Central memory CD8-positive, alpha-beta T cell (primary cell): Measurements from ENCODE around the gene SEPTIN8.

ENCODE experiments used
- ATAC-seq: fragments of 150-1000 bp; cut with Tn5 transposase; replicated peaks from 2 replicates; pipeline ENCODE4 v1.10.0; 2022; ENCODE audit warnings: mild to moderate bottlenecking, moderate FRiP score, moderate number of reproducible peaks; ENCODE audit not compliant: poor library complexity, severe bottlenecking; ENCODE audit errors: extremely low read depth
- DNase-seq, 2 donors: peaks; one replicate each; pipeline ENCODE4 v3.0.0; 2021; ENCODE audit warnings: low spot score in 2 of 2
- H3K27ac Mint-ChIP-seq: one replicate; pipeline ENCODE4 v1.8.0; 2022; ENCODE audit warnings: low read depth, mild to moderate bottlenecking, moderate library complexity, mixed read lengths
- H3K27me3 Mint-ChIP-seq: one replicate; pipeline ENCODE4 v1.8.0; 2022; ENCODE audit warnings: mixed read lengths
- H3K36me3 Mint-ChIP-seq: one replicate; pipeline ENCODE4 v1.8.0; 2022; ENCODE audit warnings: mild to moderate bottlenecking, moderate library complexity, mixed read lengths; ENCODE audit not compliant: insufficient read depth
- H3K4me1 Mint-ChIP-seq: one replicate; pipeline ENCODE4 v1.8.0; 2022; ENCODE audit warnings: mixed read lengths
- H3K4me3 Mint-ChIP-seq: one replicate; pipeline ENCODE4 v1.8.0; 2022; ENCODE audit warnings: mild to moderate bottlenecking, moderate library complexity, mixed read lengths
- H3K9me3 Mint-ChIP-seq: one replicate; pipeline ENCODE4 v1.8.0; 2022; ENCODE audit warnings: mixed read lengths

SEPTIN8 gene

GRCh38 chr5:132817011-132817410, 40.0 kb upstream of the SEPTIN8 start:
- H3K4me1 Mint-ChIP-seq, result peaks cover 6% of the 10 kb centered on the region
- H3K36me3 Mint-ChIP-seq, result peaks cover 4% of the 10 kb centered on the region
- DNase-seq (no peak), ATAC-seq (no peak)
- peaks cover 27% of the 10 kb centered on the region for H3K27me3 Mint-ChIP-seq
- no peaks in the 10 kb centered on the region for H3K9me3 Mint-ChIP-seq
- no peak overlapping the region for H3K27ac Mint-ChIP-seq
- no peak overlapping the region for H3K4me3 Mint-ChIP-seq

DNA sequence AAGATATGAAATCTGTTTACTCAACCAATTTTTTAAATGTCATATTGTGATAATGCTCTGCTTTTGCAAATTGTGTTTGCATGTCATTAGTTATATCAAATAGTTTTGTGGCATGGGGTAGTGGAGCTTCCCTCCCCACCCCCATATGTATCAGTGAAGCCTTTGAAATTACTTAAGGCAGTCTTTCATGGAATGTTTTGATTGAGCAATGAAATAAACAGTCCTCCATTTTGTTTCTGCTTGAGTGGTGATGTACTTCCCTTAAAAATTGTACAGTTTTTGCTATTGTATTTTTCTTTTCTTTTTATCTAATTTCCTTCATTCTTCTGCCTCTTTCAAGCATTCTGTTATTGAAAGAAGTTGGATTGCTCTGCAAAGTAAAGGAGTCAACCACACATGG, 39.5 kb upstream of the SEPTIN8 start:
- Mint-ChIP-seq H3K4me3 (no peak overlapping the region), H3K4me1 (peaks cover 6% of the 10 kb centered on the region), H3K27me3 (peaks cover 32% of the 10 kb centered on the region), H3K27ac (no peak overlapping the region), H3K36me3 (peaks cover 4% of the 10 kb centered on the region), H3K9me3 (no peaks in the 10 kb centered on the region)
- no peak for ATAC-seq
- no peak for DNase-seq

- Mint-ChIP-seq H3K4me3 (no peak overlapping the region), H3K27me3 (peaks cover 32% of the 10 kb centered on the region)
These were observed 39.0 kb upstream of the SEPTIN8 start for GRCh38 chr5:132816083-132816482.

DNA sequence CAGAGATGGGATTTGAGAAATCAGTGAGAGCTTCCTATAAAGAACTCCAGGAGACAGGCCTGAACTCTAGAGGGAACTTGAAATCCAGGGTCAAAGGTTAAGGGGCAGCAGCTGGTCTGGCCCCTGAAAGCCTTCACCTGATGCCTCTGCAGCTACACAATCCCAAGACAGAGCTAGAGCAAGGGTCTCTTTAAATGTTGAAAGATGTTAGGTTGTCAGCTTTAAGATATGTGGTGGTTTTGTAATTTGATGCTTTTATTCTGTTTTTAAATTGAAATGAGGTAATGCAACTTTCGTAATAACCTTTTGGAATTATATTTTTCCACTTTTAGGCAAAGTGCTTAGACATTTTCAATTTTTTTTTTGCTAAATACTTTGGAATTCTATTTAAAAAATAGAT, 38.4 kb upstream of the SEPTIN8 start:
- DNase-seq, result no peak
- Mint-ChIP-seq H3K27me3 (peaks cover 37% of the 10 kb centered on the region), H3K36me3 (peaks cover 3% of the 10 kb centered on the region), H3K4me3 (peak overlapping the region; percentile 59), H3K27ac (no peak overlapping the region), H3K4me1 (peaks cover 5% of the 10 kb centered on the region), H3K9me3 (no peaks in the 10 kb centered on the region)
- no peak for ATAC-seq

More at GRCh38 chr5:132816083-132816482, 39.0 kb upstream of the SEPTIN8 start:
- DNase-seq (no peak), ATAC-seq (no peak)
- Mint-ChIP-seq H3K4me1 (peaks cover 6% of the 10 kb centered on the region), H3K9me3 (no peaks in the 10 kb centered on the region), H3K27ac (no peak overlapping the region), H3K36me3 (peaks cover 4% of the 10 kb centered on the region)

DNA sequence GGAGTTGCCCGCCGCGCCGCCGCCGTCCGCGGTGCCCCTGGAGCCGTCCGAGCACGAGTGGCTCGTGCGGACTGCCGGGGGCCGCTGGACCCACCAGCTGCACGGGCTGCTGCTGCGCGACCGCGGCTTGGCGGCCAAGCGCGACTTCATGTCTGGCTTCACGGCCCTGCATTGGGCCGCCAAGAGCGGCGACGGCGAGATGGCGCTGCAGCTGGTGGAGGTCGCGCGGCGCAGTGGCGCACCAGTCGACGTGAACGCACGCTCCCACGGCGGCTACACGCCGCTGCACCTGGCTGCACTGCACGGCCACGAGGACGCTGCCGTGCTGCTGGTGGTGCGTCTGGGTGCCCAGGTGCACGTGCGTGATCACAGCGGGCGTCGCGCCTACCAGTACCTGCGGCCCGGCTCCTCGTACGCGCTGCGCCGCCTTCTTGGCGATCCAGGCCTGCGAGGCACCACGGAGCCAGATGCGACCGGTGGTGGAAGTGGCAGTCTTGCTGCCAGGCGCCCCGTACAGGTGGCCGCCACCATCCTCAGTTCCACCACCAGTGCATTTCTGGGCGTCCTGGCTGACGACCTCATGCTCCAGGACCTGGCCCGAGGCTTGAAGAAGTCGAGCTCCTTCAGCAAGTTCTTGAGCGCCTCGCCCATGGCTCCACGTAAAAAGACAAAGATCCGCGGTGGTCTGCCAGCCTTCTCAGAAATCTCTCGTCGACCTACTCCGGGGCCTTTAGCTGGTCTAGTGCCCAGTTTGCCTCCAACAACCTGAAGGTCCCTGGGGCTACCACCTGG, 37.7 kb upstream of the SEPTIN8 start:
- peaks cover 37% of the 10 kb centered on the region for H3K27me3 Mint-ChIP-seq
- peak overlapping the region; percentile 59 for H3K4me3 Mint-ChIP-seq

GRCh38 chr5:132813599-132814502, 36.8 kb upstream of the SEPTIN8 start:
- Mint-ChIP-seq H3K27ac (no peak overlapping the region), H3K4me3 (peak overlapping the region; percentile 47), H3K9me3 (no peaks in the 10 kb centered on the region), H3K36me3 (peaks cover 3% of the 10 kb centered on the region), H3K4me1 (no peaks in the 10 kb centered on the region), H3K27me3 (peaks cover 38% of the 10 kb centered on the region)
- ATAC-seq, result peak; percentile 67
- no peak for DNase-seq

More for the DNA sequence above, 37.7 kb upstream of the SEPTIN8 start:
- no peak for DNase-seq
- Mint-ChIP-seq H3K4me1 (no peaks in the 10 kb centered on the region), H3K27ac (no peak overlapping the region), H3K9me3 (no peaks in the 10 kb centered on the region), H3K36me3 (peaks cover 3% of the 10 kb centered on the region)
- no peak for ATAC-seq

DNA sequence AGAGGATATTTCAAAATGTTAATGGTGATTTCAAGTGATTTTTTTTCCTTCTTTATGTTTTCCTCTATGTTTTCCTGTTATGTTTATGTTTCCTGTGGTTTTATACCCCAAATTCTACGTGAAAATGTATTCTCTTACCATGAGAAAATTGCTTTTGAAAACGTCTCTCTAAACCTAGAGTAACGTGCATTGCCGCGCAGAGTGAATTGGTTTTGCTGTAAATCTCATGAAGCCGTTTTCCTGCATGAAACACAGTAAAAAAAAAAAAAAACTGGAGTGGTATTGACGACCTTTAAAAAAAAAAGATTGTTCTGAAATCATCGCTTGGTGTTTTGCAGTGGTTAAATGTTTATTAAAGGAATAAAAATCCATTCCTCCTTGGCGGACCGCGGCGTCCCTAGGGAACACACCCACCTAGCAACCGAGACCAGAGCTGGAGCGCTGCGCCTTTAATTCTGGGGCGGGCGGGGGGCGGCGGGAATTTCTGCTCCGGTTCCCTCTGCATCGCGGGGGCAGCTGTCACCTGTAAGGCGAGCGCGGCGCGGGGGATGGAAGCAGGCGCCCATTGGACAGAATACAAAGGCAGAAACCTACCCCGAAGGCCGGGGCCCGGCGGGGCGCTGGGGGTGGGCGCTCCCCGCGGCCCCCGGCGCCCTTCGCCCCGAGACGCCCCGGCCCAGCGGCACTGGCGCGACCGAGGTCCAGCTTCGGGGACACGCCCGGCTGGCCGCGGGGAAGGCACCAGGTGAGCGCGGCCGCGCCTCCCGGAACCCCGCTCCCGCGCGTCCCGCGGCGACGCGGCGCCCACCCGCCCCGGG, 36.0 kb upstream of the SEPTIN8 start, which contains the start of gene SOWAHA:
Gene SOWAHA (plus strand): TSS at position 522 of the 818 bp plus-strand sequence. CDS start 320 bp downstream, outside the sequence.
- peaks cover 40% of the 10 kb centered on the region for H3K27me3 Mint-ChIP-seq
- H3K4me3 Mint-ChIP-seq, result peak within 1 kb of the TSS; percentile 68
- ATAC-seq (no peak), DNase-seq (no peak)
- H3K9me3 Mint-ChIP-seq, result no peaks in the 10 kb centered on the region
- H3K36me3 Mint-ChIP-seq, result peaks cover 3% of the 10 kb centered on the region
- no peaks in the 10 kb centered on the region for H3K4me1 Mint-ChIP-seq
- H3K27ac Mint-ChIP-seq, result no peak within 1 kb of the TSS

DNA sequence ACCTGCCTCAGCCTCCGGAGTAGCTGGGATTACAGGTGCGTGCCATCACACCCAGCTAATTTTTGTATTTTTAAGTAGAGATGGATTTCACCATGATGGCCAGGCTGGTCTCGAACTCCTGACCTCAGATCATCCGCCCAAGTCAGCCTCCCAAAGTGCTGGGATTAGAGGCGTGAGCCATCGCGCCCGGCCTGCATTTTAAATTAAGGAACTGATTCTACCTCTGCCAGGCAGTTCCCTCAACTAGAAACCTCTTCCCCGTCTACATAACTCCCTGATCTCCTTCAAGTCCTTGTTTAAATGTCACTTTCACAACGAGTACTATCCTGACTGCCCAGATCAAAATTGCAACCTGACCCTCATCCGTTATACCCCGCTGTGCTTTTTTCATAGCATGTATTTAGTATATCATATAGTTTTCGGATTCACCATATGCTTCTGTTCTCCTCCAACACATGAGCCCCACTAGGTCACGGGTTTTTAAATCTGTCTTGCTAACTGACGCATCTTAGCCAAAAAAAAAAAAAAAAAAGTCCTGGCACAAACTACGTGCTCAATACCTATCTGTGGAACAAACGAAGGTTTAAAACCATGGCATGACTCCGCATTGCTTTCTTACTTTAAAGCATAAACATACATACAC, 35.2 kb upstream of the SEPTIN8 start:
- Mint-ChIP-seq H3K27ac (no peak overlapping the region), H3K36me3 (no peaks in the 10 kb centered on the region), H3K9me3 (no peaks in the 10 kb centered on the region), H3K4me3 (peak overlapping the region; percentile 68), H3K4me1 (no peaks in the 10 kb centered on the region), H3K27me3 (peaks cover 46% of the 10 kb centered on the region)
- ATAC-seq (no peak), DNase-seq (no peak)

DNA sequence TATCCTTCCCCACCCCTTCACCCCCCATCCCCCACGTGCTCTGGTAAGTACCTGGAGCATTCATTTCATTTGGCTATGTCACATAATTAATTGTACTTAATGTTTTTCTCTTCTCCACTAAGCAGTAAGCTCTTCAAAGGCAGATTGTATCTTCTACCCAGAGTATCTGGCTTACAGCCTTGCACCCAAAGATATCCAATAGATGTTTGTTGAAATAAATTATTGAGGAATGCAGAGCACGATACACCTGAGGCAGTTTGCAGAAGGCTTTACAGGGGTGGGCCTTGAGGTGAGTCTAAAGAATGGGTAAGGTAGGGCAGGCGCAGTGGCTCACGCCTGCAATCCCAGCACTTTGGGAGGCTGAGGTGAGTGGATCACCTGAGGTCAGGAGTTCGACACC, 33.6 kb upstream of the SEPTIN8 start:
- Mint-ChIP-seq H3K36me3 (no peaks in the 10 kb centered on the region), H3K27ac (no peak overlapping the region), H3K4me3 (no peak overlapping the region), H3K27me3 (peaks cover 49% of the 10 kb centered on the region), H3K9me3 (no peaks in the 10 kb centered on the region), H3K4me1 (no peaks in the 10 kb centered on the region)
- DNase-seq (no peak), ATAC-seq (no peak)

DNA sequence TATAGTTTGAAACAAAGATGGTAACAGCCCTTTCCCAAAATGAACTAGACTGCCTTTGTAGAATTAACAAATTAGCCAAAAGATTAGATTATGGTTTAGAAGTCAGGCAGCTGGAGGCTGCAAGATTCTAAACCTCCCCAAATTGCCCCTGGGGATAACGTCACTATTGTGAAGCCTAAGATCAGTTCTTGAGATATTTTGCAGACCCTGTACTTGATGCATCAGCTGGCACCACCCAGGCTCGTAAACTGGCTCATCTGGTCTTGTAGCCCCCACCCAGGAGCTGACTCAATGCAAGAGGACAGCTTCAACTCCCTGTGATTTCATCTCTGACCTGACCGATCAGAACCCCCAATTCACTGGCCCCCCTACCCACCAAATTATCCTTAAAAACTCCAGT, 31.8 kb upstream of the SEPTIN8 start:
- no peak for DNase-seq
- Mint-ChIP-seq H3K4me1 (no peaks in the 10 kb centered on the region), H3K9me3 (no peaks in the 10 kb centered on the region), H3K27me3 (peaks cover 61% of the 10 kb centered on the region), H3K27ac (no peak overlapping the region), H3K36me3 (peaks cover 2% of the 10 kb centered on the region), H3K4me3 (no peak overlapping the region)
- ATAC-seq, result no peak

DNA sequence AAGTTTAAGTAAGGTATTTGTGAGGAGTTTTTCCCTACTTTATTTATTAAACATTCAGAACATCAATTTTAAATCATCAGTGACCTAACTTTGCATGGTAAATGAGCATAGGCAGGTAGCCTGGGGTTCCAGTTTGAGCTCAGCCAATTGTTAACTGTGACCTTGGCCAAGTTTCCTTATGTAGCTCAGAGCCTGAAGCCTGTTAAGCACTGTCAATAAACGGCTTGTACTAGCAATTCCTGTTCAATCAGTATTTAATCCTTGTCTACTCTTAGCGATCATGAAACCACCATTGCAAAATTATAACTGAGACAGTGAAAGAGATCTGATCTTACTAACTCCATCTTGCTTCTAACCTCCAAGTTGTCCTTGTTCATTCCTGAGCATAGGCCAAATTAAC, 31.4 kb upstream of the SEPTIN8 start:
- Mint-ChIP-seq H3K27me3 (peaks cover 65% of the 10 kb centered on the region), H3K9me3 (no peaks in the 10 kb centered on the region), H3K27ac (no peak overlapping the region), H3K4me1 (no peaks in the 10 kb centered on the region), H3K36me3 (peaks cover 2% of the 10 kb centered on the region), H3K4me3 (no peak overlapping the region)
- DNase-seq (no peak), ATAC-seq (no peak)
